K562 (cell line): ENCODE data around the gene SNAI1. TPM values are rescaled to one million over a fixed set of nuclear protein-coding genes. Genes with fewer than 3 reads are reported as not detected.

Experiments
- BCOR ChIP-seq: fragments of 450-650 bp; IDR thresholded peaks from 2 replicates; pipeline ENCODE4 v1.6.1; 2016
- CHD2 ChIP-seq: IDR thresholded peaks from 2 replicates; pipeline ENCODE4 v1.6.1; 2011; ENCODE audit warnings: low read depth, low read length
- EGR1 ChIP-seq: fragments of 450-650 bp; conservative IDR thresholded peaks from 2 replicates; pipeline ENCODE4 v1.6.1; 2017; ENCODE audit warnings: mild to moderate bottlenecking
- HES1 ChIP-seq: fragments of 450-650 bp; IDR thresholded peaks from 2 replicates; pipeline ENCODE4 v1.6.1; 2016; ENCODE audit warnings: low read depth, mild to moderate bottlenecking, moderate library complexity
- KLF13 ChIP-seq: fragments of 450-650 bp; IDR thresholded peaks from 2 replicates; pipeline ENCODE4 v1.6.1; 2016; ENCODE audit warnings: missing genetic modification characterization, low read depth, mild to moderate bottlenecking, missing compliant biosample characterization, moderate library complexity, borderline replicate concordance
- POLR2A ChIP-seq: fragments of 450-650 bp; conservative IDR thresholded peaks from 2 replicates; pipeline ENCODE4 v1.6.1; 2016
- POLR3A ChIP-seq: IDR thresholded peaks from 2 replicates; pipeline ENCODE4 v1.6.1; 2011; ENCODE audit warnings: borderline replicate concordance, mild to moderate bottlenecking, moderate library complexity; ENCODE audit not compliant: insufficient read length, insufficient read depth; ENCODE audit errors: extremely low read depth
- PTTG1 ChIP-seq: fragments of 450-650 bp; IDR thresholded peaks from 2 replicates; pipeline ENCODE4 v1.6.1; 2016; ENCODE audit warnings: low read depth, mild to moderate bottlenecking, missing genetic modification characterization, missing compliant biosample characterization
- REST ChIP-seq, 2 experiments: fragments of 450-650 bp; formaldehyde crosslinking in 1 of 2; IDR thresholded peaks; 2 replicates each; pipeline versions ENCODE4 v1.4.0 to v1.6.1; 2014 to 2020; ENCODE audit warnings: mild to moderate bottlenecking in 2 of 2, borderline replicate concordance in 1 of 2, low read depth in 1 of 2
- SMAD3 ChIP-seq: fragments of 450-650 bp; formaldehyde crosslinking; conservative IDR thresholded peaks from 2 replicates; pipeline ENCODE4 v1.4.0; 2020; ENCODE audit warnings: mild to moderate bottlenecking
- STAT5A ChIP-seq: IDR thresholded peaks from 2 replicates; pipeline ENCODE4 v1.6.1; 2012; ENCODE audit warnings: low read length, inconsistent platforms, borderline replicate concordance
- TAF1 ChIP-seq: IDR thresholded peaks from 2 replicates; pipeline ENCODE4 v1.6.1; 2011; ENCODE audit warnings: mild to moderate bottlenecking, low read length, moderate library complexity; ENCODE audit not compliant: insufficient read depth, control insufficient read depth, severe bottlenecking; ENCODE audit errors: extremely low read depth
- TAF9B ChIP-seq: fragments of 450-650 bp; IDR thresholded peaks from 2 replicates; pipeline ENCODE4 v1.6.1; 2018; ENCODE audit warnings: mild to moderate bottlenecking; ENCODE audit not compliant: partially characterized antibody
- TCF7 ChIP-seq: sonication (generic); IDR thresholded peaks from 2 replicates; pipeline ENCODE4 v1.6.1; 2016; ENCODE audit warnings: antibody characterized with exemption, borderline replicate concordance
- TSC22D4 ChIP-seq: fragments of 450-650 bp; IDR thresholded peaks from 2 replicates; pipeline ENCODE4 v1.6.1; 2016; ENCODE audit warnings: missing genetic modification characterization, missing biosample characterization, control low read depth
- ZNF3 ChIP-seq: fragments of 250-450 bp; sonication (Bioruptor Pico); IDR thresholded peaks from 2 replicates; pipeline ENCODE4 v1.5.0; 2021; ENCODE audit warnings: mild to moderate bottlenecking, moderate library complexity
- polyA plus RNA-seq, 8 experiments: library from polyadenylated mRNA; depleted of rRNA in 4 of 8; stranded (reverse) in 5 of 8; unstranded in 3 of 8; fragments of >200 nt; fragmentation: Nextera tagmentation in 2 of 8; fragmentation: Illumina TruSeq in 1 of 8; extraction: Ambion mirVana in 2 of 8; extraction: Trizol in 1 of 8; gene quantifications; 2 replicates each; pipeline versions ENCODE4 v1.2.1 to v1.2.3, GENCODE V29; 2011 to 2014; ENCODE audit warnings: inconsistent platforms in 1 of 8, missing spikeins in 1 of 8
- total RNA-seq, 7 experiments: library from RNA; depleted of rRNA in 6 of 7; stranded (reverse); fragments of >200 nt in 6 of 7; fragmentation: Illumina TruSeq in 2 of 7; extraction: Trizol in 2 of 7; gene quantifications; 2 replicates each; pipeline versions ENCODE4 v1.2.1 to v1.2.3, GENCODE V29; 2011 to 2021; ENCODE audit warnings: low replicate concordance in 1 of 7
- TF ChIP-seq, protein P1 (sequence below): IDR thresholded peaks from 2 replicates; pipeline ENCODE4 v1.6.1; 2011; ENCODE audit not compliant: insufficient read length; ENCODE audit errors: extremely low read depth

Gene SNAI1
- total and polyA plus RNA-seq, 9 of the 15 experiments (the other 6 are each of a cell fraction or from before 2014, with no cell fraction given): 0.32 to 11.6 (median 2.0) TPM

DNA sequence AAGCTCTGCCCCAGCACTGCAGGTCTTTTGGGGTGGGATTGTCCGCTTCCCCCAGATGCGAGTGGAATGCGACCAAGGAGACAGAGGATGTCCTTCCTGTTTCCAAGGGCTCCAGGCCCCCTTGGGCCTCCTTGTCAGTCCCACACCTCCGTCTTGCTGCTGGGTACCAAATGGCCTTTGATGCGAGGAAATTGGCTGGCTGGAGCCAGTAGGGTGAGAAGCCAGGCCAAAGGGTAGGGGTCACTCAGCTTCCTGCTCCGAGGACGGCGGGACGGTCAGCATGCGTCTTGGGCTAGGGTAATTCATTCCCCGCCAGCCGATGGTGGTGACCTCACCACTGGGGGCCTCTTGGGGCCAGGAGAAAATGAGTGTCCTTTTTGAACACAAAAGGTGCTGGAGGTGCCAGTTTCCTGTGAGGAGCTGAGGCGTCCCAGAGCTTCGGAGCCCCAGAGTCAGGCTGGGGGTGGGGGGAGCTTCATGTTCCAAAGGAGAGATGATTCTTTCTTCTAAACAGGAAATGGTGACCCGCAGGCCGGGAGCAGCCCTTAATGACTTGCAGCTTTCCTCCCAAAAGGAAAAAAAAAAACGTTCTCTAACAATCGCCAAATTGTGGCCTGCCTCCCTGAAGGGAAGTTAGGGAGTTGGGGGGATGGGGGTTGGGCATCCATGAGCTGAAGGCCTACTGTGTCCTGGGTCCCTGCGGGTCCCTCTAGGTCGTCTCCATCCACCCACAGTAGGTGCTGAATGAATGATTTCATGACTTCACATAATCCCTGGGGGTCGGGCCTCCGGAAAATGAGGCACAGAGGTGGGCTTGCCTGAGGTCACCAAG is 6.7 kb downstream of the SNAI1 start (continued):
- TF ChIP-seq REST (IDR thresholded peaks at IDR 0.05; ENCODE audit: borderline replicate concordance): no peak
- TF ChIP-seq REST (CRISPR knock-in tag; IDR thresholded peaks at IDR 0.05; ENCODE audit: low read depth): no peak
- TF ChIP-seq, protein P1, sequence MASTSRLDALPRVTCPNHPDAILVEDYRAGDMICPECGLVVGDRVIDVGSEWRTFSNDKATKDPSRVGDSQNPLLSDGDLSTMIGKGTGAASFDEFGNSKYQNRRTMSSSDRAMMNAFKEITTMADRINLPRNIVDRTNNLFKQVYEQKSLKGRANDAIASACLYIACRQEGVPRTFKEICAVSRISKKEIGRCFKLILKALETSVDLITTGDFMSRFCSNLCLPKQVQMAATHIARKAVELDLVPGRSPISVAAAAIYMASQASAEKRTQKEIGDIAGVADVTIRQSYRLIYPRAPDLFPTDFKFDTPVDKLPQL: no peak
- TF ChIP-seq ZNF3 (CRISPR knock-in tag): no peak
- TF ChIP-seq CHD2: no peak
- no peak for TF ChIP-seq SMAD3 (CRISPR knock-in tag)
- no peak; the same call in 1 of the 2 replicates for TF ChIP-seq HES1
- no peak for TF ChIP-seq TAF1
- TF ChIP-seq POLR3A: no peak
- TF ChIP-seq EGR1: no peak
- no peak for TF ChIP-seq TSC22D4
- no peak for TF ChIP-seq PTTG1 (tag)
- TF ChIP-seq POLR2A: no peak
- no peak for TF ChIP-seq BCOR
- no peak for TF ChIP-seq STAT5A
- TF ChIP-seq KLF13 (tag): no peak
- no peak for TF ChIP-seq TAF9B
- TF ChIP-seq TCF7: no peak
